Measurements from ENCODE around the gene LMNA.

GRCh38 chr1:156065871-156066270 is 48.6 kb upstream of the LMNA start:
- no peak for TF ChIP-seq FOXK2 (IDR thresholded peaks at IDR 0.05)
- TF ChIP-seq SP1 (IDR thresholded peaks at IDR 0.05), result no peak
- no peak for TF ChIP-seq FOXM1 (IDR thresholded peaks at IDR 0.05; ENCODE audit: borderline replicate concordance)
- TF ChIP-seq BHLHE40 (IDR thresholded peaks at IDR 0.05; ENCODE audit: borderline replicate concordance), result no peak
- no peak for TF ChIP-seq NFRKB (IDR thresholded peaks at IDR 0.05)
- TF ChIP-seq HDGF (IDR thresholded peaks at IDR 0.05; ENCODE audit: borderline replicate concordance), result no peak
- no peak for TF ChIP-seq PKNOX1 (IDR thresholded peaks at IDR 0.05)
- no peak for TF ChIP-seq ELF4 (IDR thresholded peaks at IDR 0.05)
